GM12864 (cell line): Measurements from ENCODE around the gene GLP1R.

ENCODE experiments used
- DNase-seq: peaks from one replicate; pipeline ENCODE4 v3.0.0-alpha.2; 2011; ENCODE audit warnings: low read depth
- H3K4me3 ChIP-seq: 2 replicates; pipeline ENCODE4 v1.5.1; 2011; ENCODE audit warnings: mild to moderate bottlenecking, low read depth, low read length, control low read depth
- CTCF ChIP-seq: IDR thresholded peaks from 2 replicates; pipeline ENCODE4 v1.5.1; 2011; ENCODE audit warnings: low read depth, mild to moderate bottlenecking, moderate library complexity, low read length, control low read depth, inconsistent platforms; ENCODE audit errors: missing control alignments

Gene GLP1R

GRCh38 chr6:39073471-39074355, 25.1 kb downstream of the GLP1R start:
- no peak for TF ChIP-seq CTCF

GRCh38 chr6:39074486-39074885, 25.9 kb downstream of the GLP1R start:
- TF ChIP-seq CTCF: no peak
- DNase-seq: no peak
- no peak overlapping the region for H3K4me3 ChIP-seq

More at GRCh38 chr6:39073471-39074355, 25.1 kb downstream of the GLP1R start:
- H3K4me3 ChIP-seq: no peak overlapping the region
- DNase-seq: no peak

GRCh38 chr6:39075010-39075686, 26.6 kb downstream of the GLP1R start:
- H3K4me3 ChIP-seq: no peak overlapping the region
- no peak for TF ChIP-seq CTCF

GRCh38 chr6:39075807-39076622, 27.4 kb downstream of the GLP1R start:
- no peak for TF ChIP-seq CTCF
- H3K4me3 ChIP-seq: no peak overlapping the region
- DNase-seq: no peak

More at GRCh38 chr6:39075010-39075686, 26.6 kb downstream of the GLP1R start:
- no peak for DNase-seq

- no peak for DNase-seq
- no peak for TF ChIP-seq CTCF
- no peak overlapping the region for H3K4me3 ChIP-seq
These were observed 28.3 kb downstream of the GLP1R start for GRCh38 chr6:39076623-39077535.
